Activated CD8-positive, alpha-beta memory T cell treated with anti-CD3 and anti-CD28 coated beads, Interleukin-2, amount 10 ng/mL, durations not matched to agents 7 days and 5 days (primary cell): ENCODE measurements around the gene PRPH. TPM values are rescaled to one million over a fixed set of nuclear protein-coding genes. Genes with fewer than 3 reads are reported as not detected.

Experiments used
- total RNA-seq, 2 experiments: library from RNA; stranded (reverse); gene quantifications; one replicate each; pipeline ENCODE4 v1.2.3, GENCODE V29; 2021

Gene PRPH
- total RNA-seq, 2 experiments from 2014 or later, result 0.26 to 0.35 TPM

Other genes with a start within 250 kb of the PRPH start
- 100 to 1,000 TPM; 107 to 132 TPM for gene KMT2D, start 234.4 kb upstream of the PRPH start, total RNA-seq
- 10 to 100 TPM; 14.9 to 15.1 TPM for gene RHEBL1, start 225.2 kb upstream of the PRPH start, total RNA-seq
- under 1 TPM in 1 of 2 experiments, not detected in 1; 0.15 TPM for gene DHH, start 200.3 kb upstream of the PRPH start, total RNA-seq
- 10 to 100 TPM; 46.9 to 53.4 TPM for gene LMBR1L, start 184.3 kb upstream of the PRPH start, total RNA-seq
- gene TUBA1B, start 163.8 kb upstream of the PRPH start, total RNA-seq, result 1,000 to 10,000 TPM; 1,970 to 2,009 TPM
- 10 to 100 TPM; 91.0 to 96.5 TPM for gene TUBA1A, start 106.1 kb upstream of the PRPH start, total RNA-seq
- gene TUBA1C, start 30.1 kb upstream of the PRPH start, total RNA-seq, result 100 to 1,000 TPM; 264 to 266 TPM
- gene TROAP, start 28.1 kb downstream of the PRPH start, total RNA-seq, result 100 to 1,000 TPM in 1 of 2 experiments, 10 to 100 TPM in 1; 89.5 to 107 TPM
- gene C1QL4, start 42.0 kb downstream of the PRPH start, total RNA-seq, result not detected
- gene DNAJC22, start 51.7 kb downstream of the PRPH start, total RNA-seq, result under 1 TPM in 1 of 2 experiments, not detected in 1; 0.05 TPM
- gene SPATS2, start 72.3 kb downstream of the PRPH start, total RNA-seq, result 10 to 100 TPM; 11.3 to 18.1 TPM
- 1 to 10 TPM; 1.1 to 1.2 TPM for gene KCNH3, start 243.9 kb downstream of the PRPH start, total RNA-seq